GM12891 (cell line): ENCODE data around the gene PARP3.

Source experiments
- DNase-seq: peaks from one replicate; pipeline ENCODE4 v3.0.0; 2011; ENCODE audit warnings: low spot score; ENCODE audit not compliant: insufficient read length
- FAIRE-seq: peaks from 2 replicates; lab custom pipeline; 2011; peaks lifted over from hg19 to GRCh38; lab: Jason Lieb, UNC
- PAX5 ChIP-seq: IDR thresholded peaks from 2 replicates; pipeline ENCODE4 v1.6.1; 2011; ENCODE audit warnings: low read length, moderate library complexity, mild to moderate bottlenecking; ENCODE audit not compliant: insufficient read depth, severe bottlenecking
- POLR2A ChIP-seq: IDR thresholded peaks from 2 replicates; pipeline ENCODE4 v1.6.1; 2011; ENCODE audit warnings: low read depth, low read length, control low read depth
- POLR2AphosphoS5 ChIP-seq: IDR thresholded peaks from 2 replicates; pipeline ENCODE4 v1.6.1; 2011; ENCODE audit warnings: low read depth, low read length, control low read depth
- POU2F2 ChIP-seq: IDR thresholded peaks from 2 replicates; pipeline ENCODE4 v1.6.1; 2011; ENCODE audit warnings: low read depth, mild to moderate bottlenecking, control low read depth, low read length, moderate library complexity
- SPI1 ChIP-seq: IDR thresholded peaks from 2 replicates; pipeline ENCODE4 v1.6.1; 2011; ENCODE audit warnings: low read depth, low read length, control low read depth
- TAF1 ChIP-seq: IDR thresholded peaks from 2 replicates; pipeline ENCODE4 v1.6.1; 2011; ENCODE audit warnings: low read depth, low read length, control low read depth

The PARP3 gene

DNA sequence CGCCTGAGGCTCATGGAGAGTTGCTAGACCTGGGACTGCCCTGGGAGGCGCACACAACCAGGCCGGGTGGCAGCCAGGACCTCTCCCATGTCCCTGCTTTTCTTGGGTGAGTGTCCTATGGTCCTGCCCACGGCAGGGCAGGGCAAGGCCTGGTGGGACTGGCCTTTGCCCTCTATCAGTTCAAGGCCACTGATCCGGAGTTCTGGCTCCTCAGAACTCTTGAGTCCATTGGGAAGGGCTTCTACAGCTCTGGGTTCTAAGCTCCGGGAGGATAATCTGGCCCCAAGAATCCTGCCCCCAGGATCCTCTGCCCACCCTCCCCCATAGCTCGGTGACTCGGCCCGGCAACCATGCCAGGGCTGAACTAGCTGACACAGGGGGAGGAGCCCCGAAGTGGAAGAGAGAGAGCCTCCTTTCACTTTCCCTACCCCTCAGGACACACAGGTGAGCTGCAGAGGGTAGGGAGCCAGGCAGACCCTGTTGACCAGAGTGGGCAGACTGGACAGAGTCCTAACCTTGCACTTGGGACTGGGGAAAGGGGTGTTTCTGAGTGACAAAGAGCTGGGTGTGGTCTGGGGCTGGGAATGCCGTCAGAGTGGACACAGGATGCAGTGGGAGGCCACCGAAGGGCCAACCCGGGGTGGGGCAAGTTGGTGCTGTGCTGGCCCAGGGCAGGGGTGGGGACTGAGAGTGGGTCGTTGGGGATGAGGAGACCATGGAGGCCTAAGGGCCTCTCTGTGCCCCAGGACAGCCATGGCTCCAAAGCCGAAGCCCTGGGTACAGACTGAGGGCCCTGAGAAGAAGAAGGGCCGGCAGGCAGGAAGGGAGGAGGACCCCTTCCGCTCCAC, 664 bp downstream of the PARP3 start:
- peak; percentile 96 for DNase-seq
- no peak for FAIRE-seq
- TF ChIP-seq TAF1 (peak; percentile 64; the same call in 1 of the 2 replicates), POU2F2 (0 out of 2 replicates have a peak, but pooled peaks have one; percentile 37), POLR2AphosphoS5 (peak; percentile 66; the same call in 1 of the 2 replicates), POLR2A (peak; percentile 65), PAX5 (no peak), SPI1 (no peak)

- no peak for TF ChIP-seq PAX5
- TF ChIP-seq POLR2A, result no peak
- TF ChIP-seq POLR2AphosphoS5, result no peak
- no peak for TF ChIP-seq TAF1
- TF ChIP-seq POU2F2, result no peak
- TF ChIP-seq SPI1, result no peak
- FAIRE-seq, result no peak
- no peak for DNase-seq
These were observed 1.6 kb downstream of the PARP3 start for GRCh38 chr3:51943451-51944391.

- FAIRE-seq (no peak), DNase-seq (no peak)
- TF ChIP-seq POLR2A (no peak), POLR2AphosphoS5 (no peak), POU2F2 (no peak), SPI1 (no peak), TAF1 (no peak), PAX5 (no peak)
These were observed 2.4 kb downstream of the PARP3 start for GRCh38 chr3:51944451-51945021.

DNA sequence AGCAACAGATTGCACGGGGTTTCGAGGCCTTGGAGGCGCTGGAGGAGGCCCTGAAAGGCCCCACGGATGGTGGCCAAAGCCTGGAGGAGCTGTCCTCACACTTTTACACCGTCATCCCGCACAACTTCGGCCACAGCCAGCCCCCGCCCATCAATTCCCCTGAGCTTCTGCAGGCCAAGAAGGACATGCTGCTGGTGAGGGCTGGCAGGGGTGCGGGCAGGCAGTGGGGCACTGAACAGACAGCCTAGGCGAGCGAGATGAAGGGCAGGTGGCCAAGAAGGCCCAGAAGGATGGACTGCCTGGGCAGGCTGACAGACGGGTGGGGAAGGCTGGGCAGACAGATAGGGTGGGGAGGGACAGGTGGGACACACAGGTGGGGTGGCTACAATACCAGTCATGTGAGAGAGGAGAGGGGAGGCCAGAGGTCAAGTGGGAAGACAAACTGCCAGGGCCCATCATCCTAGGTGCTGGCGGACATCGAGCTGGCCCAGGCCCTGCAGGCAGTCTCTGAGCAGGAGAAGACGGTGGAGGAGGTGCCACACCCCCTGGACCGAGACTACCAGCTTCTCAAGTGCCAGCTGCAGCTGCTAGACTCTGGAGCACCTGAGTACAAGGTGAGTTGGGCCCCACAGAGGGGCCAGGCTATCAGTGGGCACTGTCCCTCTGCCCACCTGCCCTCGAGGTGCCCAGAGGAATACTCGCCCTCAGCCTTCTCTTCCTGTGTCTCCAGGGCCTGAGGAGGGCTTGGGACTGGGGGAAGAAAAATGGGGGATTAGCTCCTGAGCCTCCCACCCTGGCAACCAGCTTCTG, 3.1 kb downstream of the PARP3 start:
- FAIRE-seq, result no peak

DNA sequence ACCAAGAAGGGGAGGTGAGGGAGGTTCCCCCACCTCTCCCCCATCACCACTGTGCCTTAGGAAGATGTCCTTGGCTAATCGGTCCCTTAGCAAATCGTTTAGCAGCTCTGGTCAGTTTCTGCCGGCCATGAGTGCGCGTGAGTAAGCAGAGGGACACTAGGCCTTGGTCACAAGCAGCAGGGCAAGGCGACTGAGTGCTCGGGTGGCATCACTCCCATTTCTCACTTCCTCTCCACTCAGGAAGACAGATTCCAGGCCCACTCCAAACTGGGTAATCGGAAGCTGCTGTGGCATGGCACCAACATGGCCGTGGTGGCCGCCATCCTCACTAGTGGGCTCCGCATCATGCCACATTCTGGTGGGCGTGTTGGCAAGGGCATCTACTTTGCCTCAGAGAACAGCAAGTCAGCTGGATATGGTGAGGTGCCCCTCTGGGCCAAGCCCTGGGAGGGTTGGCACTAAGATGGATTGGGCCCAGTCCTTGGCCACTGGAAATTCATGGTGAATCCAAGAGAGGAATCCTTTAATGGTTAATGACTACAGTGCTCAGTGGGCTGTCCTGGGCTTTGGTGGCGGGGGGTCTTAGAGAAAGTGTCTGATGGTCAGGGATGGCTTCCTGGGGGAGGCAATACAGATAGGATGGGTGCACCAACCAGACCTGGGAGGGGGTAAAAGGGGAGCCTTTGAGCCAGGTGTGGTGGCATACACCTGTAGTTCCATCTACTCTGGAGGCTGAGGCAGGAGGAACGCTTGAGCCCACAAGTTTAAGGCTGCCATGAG, 4.0 kb downstream of the PARP3 start:
- FAIRE-seq, result no peak

More for the DNA sequence above, 3.1 kb downstream of the PARP3 start:
- DNase-seq, result no peak
- TF ChIP-seq POU2F2 (no peak), POLR2AphosphoS5 (no peak), POLR2A (no peak), TAF1 (no peak), SPI1 (no peak), PAX5 (no peak)

DNA sequence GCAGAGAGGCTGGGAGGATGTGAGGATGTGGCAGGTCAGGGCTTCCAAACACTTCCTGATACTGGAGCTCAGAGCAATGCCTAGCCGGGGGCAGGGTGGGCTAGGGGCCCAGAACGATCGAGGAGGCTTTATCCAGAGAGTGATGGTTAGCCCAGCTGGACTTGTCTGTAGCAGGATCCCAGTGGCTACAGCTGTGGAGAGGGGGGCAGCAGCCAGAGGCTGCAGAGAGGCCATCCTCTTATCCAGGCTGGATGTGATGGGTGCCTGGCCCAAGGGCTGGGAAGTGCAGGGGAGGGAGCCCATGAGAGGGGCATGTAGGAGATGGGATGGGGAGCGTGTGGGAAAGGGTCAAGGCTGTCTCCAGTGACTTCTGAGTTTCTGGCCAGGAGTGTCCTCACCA, 4.6 kb downstream of the PARP3 start:
- DNase-seq, result no peak
- FAIRE-seq, result no peak
- TF ChIP-seq PAX5, result no peak
- no peak for TF ChIP-seq TAF1
- no peak for TF ChIP-seq POLR2A

More for the DNA sequence above, 4.0 kb downstream of the PARP3 start:
- TF ChIP-seq POLR2AphosphoS5, result no peak
- no peak for TF ChIP-seq TAF1
- no peak for TF ChIP-seq SPI1
- no peak for TF ChIP-seq POLR2A
- TF ChIP-seq POU2F2, result no peak
- no peak for TF ChIP-seq PAX5
- DNase-seq, result no peak

GRCh38 chr3:51947215-51947900, 5.2 kb downstream of the PARP3 start:
- TF ChIP-seq SPI1 (no peak), TAF1 (no peak), POLR2A (no peak), PAX5 (no peak), POU2F2 (no peak), POLR2AphosphoS5 (no peak)
- no peak for FAIRE-seq
- no peak for DNase-seq
